ENCODE data around the gene CAMTA1.

Gene CAMTA1

GRCh38 chr1:6852136-6852890 is 67.1 kb downstream of the CAMTA1 start:
- no peak for DNase-seq

DNA sequence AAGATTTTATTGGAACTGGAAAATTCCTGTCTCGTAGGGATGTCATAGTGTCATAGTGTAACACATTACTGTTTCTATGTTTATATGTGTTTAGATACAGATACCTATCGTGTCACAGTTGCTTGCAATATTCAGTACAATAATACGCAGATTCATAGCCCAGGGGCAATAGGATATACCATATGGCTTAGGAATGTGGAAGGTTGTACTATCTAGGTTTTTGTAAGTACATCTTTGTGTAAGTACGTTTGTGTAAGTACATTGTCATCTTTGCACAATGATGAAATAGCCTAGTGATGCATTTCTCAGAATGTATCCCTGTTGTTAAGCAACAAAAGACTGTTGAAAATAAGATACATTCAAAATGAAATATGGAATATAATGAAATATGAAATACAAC is 68.9 kb downstream of the CAMTA1 start:
- DNase-seq = no peak

DNA sequence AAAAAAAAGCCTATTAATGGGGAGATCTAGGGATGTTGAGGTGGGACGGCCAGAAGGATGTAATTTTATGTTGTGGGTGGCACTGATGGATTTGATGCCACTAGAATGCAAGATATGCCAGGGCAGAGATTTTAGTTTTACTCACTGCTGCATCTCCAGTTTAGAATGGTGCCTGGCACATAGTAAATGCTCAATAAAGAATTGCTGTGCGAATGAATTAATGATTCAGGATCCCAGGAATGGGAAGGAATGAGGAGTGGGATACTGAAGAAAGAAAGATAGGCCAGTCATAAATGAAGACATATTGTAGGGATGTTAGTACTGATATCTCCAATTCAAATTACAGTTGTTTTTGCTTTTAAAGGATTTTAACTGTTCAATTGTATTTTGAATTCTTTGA is 72.6 kb downstream of the CAMTA1 start:
- no peak for DNase-seq

DNA sequence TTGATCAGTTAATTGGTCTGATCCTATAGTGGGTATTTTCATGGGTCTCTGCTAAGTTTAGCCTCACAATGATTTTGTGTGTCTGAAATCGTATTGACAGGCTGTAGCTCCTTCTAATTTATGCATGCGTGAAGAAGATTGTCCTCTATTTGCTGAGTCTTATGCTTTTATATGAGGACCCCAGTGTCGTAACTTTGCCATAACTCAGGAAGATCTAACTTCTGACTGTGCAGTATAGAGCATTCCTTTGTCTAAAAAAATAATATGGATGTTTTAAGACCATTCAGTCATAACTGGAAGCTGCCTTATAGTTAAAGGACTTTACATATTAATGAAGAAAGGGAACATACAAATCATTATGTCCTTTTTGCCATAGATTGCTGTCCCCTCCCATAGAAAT is 73.3 kb downstream of the CAMTA1 start:
- no peak for DNase-seq

DNA sequence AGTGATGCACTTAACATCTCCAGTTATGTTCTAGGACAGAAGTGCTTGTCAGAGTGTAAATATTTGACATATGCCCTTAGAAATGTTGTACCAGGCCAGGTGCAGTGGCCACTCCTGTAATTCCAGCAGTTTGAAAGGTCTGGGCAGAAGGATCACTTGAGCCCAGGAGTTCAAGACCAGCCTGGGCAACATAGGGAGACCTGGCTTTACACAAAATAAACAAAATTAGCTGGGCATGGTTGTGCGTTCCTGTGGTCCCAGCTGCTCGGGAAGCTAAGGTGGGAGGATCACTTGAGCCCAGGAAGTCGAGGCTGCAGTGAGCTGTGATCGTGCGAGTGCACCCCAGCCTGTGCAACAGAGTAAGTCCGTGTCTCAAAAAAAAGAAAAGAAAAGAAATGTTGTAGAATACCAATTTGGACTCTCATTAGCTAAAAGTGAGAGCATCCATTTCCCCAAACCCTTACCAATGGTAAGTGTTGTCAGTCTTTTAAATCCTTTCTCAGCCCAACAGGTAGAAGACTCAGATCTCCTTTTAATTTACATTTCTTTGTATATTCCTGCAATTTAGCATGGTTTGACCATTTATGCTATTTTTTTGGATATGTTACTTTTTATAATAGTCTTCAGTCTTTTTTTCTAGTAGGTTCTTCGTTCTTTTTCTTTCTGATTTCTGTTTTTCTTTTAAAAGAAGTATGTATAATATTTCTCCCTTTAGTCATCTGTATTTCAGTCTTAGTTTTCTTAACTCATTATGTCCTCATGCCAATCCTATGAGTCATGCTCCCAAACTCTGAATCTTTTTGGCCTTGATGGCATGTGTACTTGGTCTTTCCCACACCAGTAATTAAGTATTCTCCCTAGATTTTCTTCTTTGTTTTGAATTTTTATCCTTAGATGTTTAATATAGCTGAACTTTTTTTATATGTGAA is 74.4 kb downstream of the CAMTA1 start:
- DNase-seq = no peak

GRCh38 chr1:6860401-6860800 is 75.1 kb downstream of the CAMTA1 start:
- DNase-seq = no peak

GRCh38 chr1:6861075-6861724 is 75.9 kb downstream of the CAMTA1 start:
- DNase-seq = no peak

- no peak for DNase-seq
These were observed 77.7 kb downstream of the CAMTA1 start for GRCh38 chr1:6862906-6863305.

- no peak for DNase-seq
These were observed 78.9 kb downstream of the CAMTA1 start for GRCh38 chr1:6864166-6864565.

- DNase-seq = no peak
These were observed 81.6 kb downstream of the CAMTA1 start for GRCh38 chr1:6866825-6867224.

GRCh38 chr1:6867321-6867720 is 82.1 kb downstream of the CAMTA1 start:
- no peak for DNase-seq

DNA sequence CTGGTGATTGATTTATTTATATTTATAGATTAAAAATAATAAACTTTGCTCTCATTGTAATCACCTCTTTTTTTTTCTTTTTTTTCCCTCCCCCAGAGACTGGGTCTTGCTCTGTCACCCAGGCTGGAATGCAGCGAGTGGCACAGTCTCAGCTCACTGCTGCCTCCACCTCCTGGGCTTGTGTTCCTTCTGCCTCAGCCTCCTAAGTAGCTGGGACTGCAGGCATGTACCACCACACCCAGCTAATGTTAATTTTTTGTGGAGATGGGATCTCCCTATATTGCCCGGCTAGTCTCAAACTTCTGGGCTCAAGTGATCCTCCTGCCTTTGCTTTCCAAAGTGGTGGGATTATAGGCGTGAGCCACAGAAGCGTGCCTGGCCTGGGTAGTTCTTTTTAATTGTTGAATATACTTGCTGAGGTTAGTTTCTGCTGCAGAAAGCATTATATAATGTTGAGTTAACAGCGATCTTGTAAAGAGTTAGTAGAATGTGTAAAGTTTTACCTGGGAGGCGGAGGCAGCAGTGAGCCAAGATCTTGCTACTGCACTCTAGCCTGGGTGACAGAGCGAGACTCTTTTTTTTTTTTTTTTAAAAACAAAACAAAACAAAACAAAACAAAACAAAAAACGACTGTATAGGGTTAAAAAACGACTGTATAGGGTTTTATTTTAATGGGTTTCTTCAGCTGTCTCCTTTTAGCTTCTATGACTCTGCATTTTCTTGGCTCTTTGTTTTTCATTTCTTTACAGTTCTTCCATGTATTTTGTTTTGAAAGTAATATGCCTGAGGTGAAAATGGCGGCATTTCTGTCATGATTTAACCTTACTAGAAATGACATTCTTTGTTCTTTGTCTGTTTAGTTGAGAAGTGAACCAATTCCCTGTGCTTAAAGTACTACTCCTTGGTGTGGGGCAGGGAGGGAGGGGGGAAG is 82.7 kb downstream of the CAMTA1 start:
- DNase-seq = peak; percentile 63

DNA sequence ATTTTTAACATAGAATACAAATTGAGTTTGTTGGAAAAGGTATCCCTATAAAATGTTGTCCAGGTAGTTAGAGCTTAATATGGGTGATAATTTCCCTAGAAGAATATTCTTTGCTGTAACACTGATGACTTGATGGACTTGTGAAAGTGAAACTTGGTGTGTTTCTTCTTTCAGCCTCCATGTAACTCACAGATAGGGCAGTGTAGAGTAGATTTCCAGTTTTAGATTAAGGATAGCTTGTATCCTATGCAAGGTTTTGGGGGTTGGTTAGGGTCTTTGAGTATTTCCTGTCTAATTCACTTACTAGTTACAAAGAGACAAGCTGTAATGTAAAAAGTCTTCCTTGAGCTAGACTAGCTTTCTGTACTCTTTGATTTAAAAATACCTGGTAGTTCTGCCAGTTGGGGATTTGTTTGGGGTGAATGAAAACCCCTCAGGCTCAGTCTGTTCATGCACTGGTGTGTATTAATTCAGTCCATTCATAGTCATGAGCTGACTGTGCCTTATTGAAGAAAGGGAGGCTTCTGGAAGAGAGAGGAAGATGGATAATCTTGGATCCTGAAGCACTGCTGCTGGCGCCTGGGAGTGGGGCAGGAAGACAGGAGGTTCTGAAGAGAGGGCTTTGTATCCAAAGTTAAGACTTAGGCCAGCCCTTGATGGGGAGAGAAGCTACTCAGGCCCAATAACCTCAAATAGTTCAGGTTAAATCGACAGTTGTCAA is 83.6 kb downstream of the CAMTA1 start:
- peak; percentile 77 for DNase-seq

GRCh38 chr1:6869545-6869944 is 84.3 kb downstream of the CAMTA1 start:
- DNase-seq = no peak

GRCh38 chr1:6870086-6870485 is 84.8 kb downstream of the CAMTA1 start:
- DNase-seq = no peak

DNA sequence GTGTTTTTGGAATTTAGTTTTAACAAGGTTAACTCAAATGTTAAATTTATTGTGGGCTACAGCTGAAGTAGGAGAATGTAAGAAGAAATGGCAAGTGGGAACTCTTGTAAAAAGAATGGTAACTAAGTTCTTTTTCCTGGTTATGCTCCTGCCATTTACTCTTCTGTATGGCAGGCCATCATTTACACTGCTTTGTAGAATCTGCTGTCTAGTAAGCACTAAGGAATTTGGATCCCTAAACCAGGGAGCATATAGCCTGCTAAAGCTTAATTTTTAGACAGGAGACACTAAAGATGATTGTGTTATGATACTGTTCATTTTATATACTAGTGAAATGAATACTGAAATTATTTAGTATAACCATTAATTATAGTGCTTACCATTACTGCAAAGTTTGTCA is 85.3 kb downstream of the CAMTA1 start:
- DNase-seq = peak; percentile 21

GRCh38 chr1:6871300-6871972 is 86.2 kb downstream of the CAMTA1 start:
- peak; percentile 41 for DNase-seq

GRCh38 chr1:6872573-6873261 is 87.5 kb downstream of the CAMTA1 start:
- DNase-seq = peak; percentile 54

DNA sequence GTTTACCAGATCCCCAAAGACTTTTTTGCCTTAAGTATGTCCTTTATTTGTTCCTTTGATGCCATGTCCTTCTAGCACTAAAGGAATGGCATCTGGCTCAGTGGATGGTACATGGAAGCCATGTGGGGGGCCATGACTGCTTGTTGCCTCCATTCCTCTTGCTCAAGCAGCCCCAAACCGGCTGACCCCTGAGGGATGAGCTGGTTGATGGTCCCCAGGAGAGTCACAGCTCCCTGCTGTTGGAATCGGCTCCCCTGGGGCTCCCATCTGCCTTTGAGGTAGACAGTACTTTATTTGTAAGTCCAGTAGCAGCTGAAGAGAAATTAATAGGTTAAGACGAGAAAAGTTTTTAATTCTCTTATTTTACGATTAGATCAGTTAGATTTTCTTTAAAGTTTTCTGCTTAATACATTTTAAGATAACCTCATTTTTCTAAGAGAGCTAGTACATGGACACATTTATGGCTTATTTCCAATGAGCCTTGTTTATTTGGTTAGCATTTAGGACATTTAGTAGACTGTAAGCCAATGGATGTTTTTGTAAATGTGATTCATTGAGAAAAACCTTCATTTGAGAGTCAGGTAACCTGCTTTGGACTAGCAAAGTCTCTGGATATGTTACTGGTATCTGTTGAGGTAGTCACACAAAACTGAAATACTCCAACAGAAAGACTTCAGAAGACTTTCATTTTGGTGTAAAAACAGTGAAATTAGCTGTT is 88.2 kb downstream of the CAMTA1 start:
- DNase-seq = no peak

DNA sequence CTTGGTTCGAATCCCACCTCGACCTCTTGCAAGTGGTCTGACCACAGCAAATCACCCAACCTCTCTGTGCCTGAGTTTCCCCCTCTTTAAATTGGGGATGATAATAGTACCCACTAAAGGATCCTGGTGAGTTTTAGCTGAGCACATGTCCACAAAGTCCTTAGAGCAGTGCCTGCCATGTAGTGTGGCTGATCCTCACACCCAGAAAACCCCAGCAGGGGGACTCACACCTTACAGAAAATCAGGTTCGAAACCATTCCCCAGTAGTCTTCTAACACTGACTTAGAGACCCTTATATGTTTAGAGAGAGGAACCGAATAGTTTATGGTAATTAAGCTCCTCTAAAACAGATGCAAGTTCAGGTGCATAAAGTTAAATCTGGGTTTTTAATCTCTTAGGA is 89.0 kb downstream of the CAMTA1 start:
- no peak for DNase-seq
